C4-2B (cell line): Measurements from ENCODE around the gene SH3BGRL3.

Source experiments
- CTCF ChIP-seq: fragments of 450-650 bp; conservative IDR thresholded peaks from 2 replicates; pipeline ENCODE4 v1.5.1; 2017; ENCODE audit warnings: mild to moderate bottlenecking
- ZFX ChIP-seq: fragments of 450-650 bp; IDR thresholded peaks from 2 replicates; pipeline ENCODE4 v1.6.1; 2017

DNA sequence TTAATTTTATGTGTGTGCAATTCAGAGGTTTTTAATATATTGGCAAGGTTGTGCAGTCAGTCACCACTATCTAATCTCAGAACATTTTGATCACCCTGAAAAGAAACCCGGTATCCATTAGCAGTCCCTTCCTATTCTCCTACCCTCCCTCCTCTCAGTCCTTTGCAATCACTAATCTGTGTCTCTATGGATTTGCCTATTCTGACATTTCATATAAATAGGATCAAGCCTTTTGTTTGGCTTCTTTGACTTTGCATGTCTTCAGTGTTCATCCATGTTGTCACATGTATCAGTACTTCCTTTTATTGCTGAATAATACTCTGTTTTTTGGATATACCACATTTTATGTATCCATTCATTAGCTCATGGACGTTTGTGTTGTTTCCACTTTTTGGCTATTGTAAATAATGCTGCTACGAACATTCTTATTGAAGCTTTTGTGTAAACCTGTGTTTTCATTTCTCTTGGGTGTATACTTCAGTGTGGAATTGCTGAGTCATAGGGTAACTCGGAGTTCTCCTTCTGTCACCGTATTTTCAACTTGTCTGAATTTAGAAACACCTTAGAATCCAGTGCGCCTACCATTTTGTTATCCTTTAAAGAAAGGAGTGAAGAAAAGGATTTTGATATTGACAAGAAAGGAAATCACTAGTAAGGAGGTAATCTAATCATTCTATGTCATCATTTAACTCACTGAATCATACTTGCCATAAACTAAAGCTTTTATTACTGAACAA, 42.5 kb upstream of the SH3BGRL3 start:
- TF ChIP-seq CTCF (no peak), ZFX (no peak)
